ENCODE measurements around the gene STARD13. TPM values are rescaled to one million over a fixed set of nuclear protein-coding genes. Genes with fewer than 3 reads are reported as not detected.

STARD13 gene
- total RNA-seq, 1 donor from 2014 or later, result 8.9 TPM

DNA sequence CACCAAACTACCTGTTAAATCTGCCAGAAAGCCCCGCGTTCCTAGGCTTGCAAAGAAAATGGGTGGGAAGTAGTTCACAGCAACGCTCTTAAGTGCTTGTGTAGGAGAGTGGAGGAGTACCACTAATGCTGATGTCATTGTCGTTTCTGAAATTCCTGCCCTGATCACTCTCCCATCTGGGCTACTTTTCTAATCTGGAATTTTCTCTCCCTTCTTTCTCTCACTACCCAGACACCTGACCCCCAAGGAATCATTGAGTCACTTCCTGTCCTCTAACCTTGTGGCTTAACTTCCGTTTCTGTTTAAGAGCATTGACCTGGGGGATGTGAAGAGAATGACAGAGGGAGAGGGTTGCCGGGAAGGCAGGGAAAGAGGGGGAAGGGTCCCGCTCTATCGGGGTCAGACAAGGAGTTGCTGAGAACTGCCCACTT is 98.7 kb downstream of the STARD13 start:
- no peak overlapping the region for H3K4me3 ChIP-seq (ENCODE audit: low read depth, low read length)
- TF ChIP-seq, protein P1, sequence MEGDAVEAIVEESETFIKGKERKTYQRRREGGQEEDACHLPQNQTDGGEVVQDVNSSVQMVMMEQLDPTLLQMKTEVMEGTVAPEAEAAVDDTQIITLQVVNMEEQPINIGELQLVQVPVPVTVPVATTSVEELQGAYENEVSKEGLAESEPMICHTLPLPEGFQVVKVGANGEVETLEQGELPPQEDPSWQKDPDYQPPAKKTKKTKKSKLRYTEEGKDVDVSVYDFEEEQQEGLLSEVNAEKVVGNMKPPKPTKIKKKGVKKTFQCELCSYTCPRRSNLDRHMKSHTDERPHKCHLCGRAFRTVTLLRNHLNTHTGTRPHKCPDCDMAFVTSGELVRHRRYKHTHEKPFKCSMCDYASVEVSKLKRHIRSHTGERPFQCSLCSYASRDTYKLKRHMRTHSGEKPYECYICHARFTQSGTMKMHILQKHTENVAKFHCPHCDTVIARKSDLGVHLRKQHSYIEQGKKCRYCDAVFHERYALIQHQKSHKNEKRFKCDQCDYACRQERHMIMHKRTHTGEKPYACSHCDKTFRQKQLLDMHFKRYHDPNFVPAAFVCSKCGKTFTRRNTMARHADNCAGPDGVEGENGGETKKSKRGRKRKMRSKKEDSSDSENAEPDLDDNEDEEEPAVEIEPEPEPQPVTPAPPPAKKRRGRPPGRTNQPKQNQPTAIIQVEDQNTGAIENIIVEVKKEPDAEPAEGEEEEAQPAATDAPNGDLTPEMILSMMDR (conservative IDR thresholded peaks at IDR 0.05; ENCODE audit: low read depth, low read length), result no peak
- peak; percentile 78 for DNase-seq (ENCODE audit: low read depth)

DNA sequence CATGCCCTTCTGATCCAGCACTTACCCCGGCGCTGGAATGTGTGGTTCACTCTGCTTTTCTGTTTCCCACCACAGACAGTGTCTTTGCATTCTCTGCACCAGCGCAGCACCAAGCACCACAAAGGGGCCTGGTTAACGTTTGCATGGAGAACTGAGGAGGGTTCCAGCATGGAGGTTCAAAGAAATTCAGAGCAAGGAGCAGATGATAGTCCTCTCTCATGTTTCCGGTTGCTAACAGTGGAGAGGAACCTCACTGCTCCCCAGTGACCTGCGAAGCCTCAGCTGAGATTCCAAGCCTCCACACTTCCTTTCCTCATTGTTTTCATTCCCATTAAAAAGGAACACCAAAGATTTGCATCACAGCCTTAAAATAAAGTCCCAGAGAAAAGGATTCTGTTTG is 99.7 kb downstream of the STARD13 start:
- no peak for DNase-seq (ENCODE audit: low read depth)
- H3K4me3 ChIP-seq (ENCODE audit: low read depth, low read length), result no peak overlapping the region
- TF ChIP-seq, protein P1 (conservative IDR thresholded peaks at IDR 0.05; ENCODE audit: low read depth, low read length), result no peak

DNA sequence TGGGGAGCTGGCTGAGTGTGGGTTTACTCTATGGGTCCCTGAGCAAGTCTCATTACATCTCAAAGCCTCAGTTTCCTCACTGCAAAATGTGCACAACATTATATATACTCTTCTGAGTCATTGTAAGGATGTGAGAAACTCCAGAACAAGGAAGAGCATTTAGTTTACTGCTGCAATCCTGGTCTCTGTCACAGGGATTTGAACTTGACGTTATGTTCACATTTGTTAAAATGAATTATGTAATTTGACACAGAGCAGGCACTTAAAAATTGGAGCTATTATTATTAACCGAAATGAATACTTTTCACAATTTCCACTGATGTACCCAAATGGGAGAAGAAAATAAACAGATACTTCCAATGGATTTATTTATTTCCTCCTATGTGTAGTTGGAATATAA is 101.0 kb downstream of the STARD13 start:
- DNase-seq (ENCODE audit: low read depth), result no peak
- no peak overlapping the region for H3K4me3 ChIP-seq (ENCODE audit: low read depth, low read length)
- TF ChIP-seq, protein P1 (conservative IDR thresholded peaks at IDR 0.05; ENCODE audit: low read depth, low read length), result no peak

DNA sequence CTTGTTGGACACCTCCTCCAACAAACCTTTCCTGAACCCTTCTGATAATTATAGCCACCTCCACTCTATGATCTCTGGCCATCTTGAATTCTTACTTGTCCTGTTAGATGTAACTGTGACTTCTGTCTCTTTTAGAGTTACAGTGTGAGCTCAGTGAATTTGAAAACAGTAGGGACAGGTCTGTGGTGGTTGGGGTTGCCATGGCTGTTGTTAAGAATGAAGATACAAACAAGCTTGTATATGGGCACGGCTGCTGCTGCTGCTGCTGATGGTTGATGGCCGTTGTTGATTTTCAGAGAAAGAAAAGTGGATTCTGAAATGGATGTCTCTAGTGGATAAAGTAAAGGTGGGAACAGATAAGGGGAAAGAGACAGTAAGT is 101.5 kb downstream of the STARD13 start:
- no peak for DNase-seq (ENCODE audit: low read depth)
- TF ChIP-seq, protein P1 (conservative IDR thresholded peaks at IDR 0.05; ENCODE audit: low read depth, low read length), result no peak
- H3K4me3 ChIP-seq (ENCODE audit: low read depth, low read length), result no peak overlapping the region

DNA sequence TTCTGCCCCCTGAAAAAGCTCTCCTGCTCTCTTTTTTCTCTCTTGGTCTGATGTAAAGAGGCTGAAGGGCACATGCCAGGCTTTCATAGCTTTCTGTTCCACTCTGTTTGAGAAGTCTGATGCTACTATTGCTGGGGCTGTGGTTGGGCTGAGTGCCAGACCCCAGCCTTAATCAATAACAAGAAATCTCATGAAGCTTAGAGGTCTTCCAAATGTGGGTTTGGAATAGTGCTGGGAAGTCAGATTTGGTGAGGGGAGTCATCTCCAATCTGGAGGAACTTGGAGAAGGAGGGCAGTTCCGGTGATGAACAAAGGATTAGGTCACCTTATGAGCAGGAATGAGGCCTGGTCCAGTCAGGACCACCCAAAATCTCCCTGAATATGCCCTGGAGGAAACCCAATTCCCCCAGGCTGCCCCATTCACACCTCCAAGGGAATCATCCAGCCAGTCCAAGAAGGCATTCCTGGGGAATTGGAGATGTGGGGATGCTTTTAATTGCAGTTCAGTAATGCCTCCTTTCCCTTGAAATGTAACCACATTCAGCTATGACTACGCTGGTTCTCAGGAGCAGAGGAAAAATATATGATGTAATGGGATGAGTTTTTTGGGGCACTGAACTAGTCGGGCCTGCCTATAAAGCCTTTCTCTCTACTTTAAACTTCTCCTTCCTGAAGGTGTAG is 102.0 kb downstream of the STARD13 start:
- TF ChIP-seq, protein P1 (conservative IDR thresholded peaks at IDR 0.05; ENCODE audit: low read depth, low read length), result no peak
- DNase-seq (ENCODE audit: low read depth), result no peak
- no peak overlapping the region for H3K4me3 ChIP-seq (ENCODE audit: low read depth, low read length)

DNA sequence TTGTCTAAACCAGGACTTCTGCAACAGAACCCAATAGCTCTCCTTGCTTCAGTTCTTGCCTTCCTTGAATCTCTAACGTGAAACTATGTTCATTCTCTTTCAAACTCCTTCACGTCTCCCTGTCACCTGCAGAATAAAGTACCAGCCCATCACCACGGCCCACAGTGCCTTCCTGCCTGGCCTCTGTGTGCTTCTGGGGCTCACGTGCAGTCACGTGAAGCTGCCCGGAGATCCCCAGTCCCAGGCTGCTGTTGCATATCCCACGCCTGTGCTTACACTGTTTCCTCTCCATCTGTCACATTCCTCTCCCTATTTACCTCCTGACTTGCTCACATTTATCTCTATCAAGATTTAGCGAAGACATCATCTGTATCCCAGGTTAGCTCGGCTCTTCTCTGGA is 102.8 kb downstream of the STARD13 start:
- H3K4me3 ChIP-seq (ENCODE audit: low read depth, low read length), result no peak overlapping the region

More for the DNA sequence above, 102.8 kb downstream of the STARD13 start:
- DNase-seq (ENCODE audit: low read depth), result no peak
- TF ChIP-seq, protein P1 (conservative IDR thresholded peaks at IDR 0.05; ENCODE audit: low read depth, low read length), result no peak

Data from epithelial cell of proximal tubule (primary cell).